MM.1S (cell line): Measurements from ENCODE around the gene MT1B.

Source experiments
- DNase-seq: peaks from one replicate; pipeline ENCODE4 v3.0.0-alpha.2; 2015
- H2AFZ ChIP-seq: fragments of 300-600 bp; sonication (generic); 2 replicates; pipeline ENCODE4 v1.6.0; 2016; ENCODE audit warnings: antibody characterized with exemption, low read length
- H3F3A ChIP-seq: fragments of 300-600 bp; sonication (generic); 2 replicates; pipeline ENCODE4 v1.6.1; 2016; ENCODE audit warnings: mild to moderate bottlenecking, antibody characterized with exemption, low read length, moderate library complexity, mixed read lengths; ENCODE audit not compliant: insufficient read depth
- H3K27ac ChIP-seq: fragments of 300-600 bp; sonication (generic); 2 replicates; pipeline ENCODE4 v1.5.1; 2016; ENCODE audit warnings: mild to moderate bottlenecking, low read length
- H3K27me3 ChIP-seq: fragments of 300-600 bp; sonication (generic); replicated peaks from 2 replicates; pipeline ENCODE4 v1.6.0; 2016; ENCODE audit warnings: low read length; ENCODE audit not compliant: insufficient read depth
- H3K36me3 ChIP-seq: fragments of 300-600 bp; sonication (generic); replicated peaks from 2 replicates; pipeline ENCODE4 v1.6.1; 2016; ENCODE audit warnings: mild to moderate bottlenecking, low read length, mixed read lengths; ENCODE audit not compliant: insufficient read depth
- H3K4me1 ChIP-seq: fragments of 300-600 bp; sonication (generic); 2 replicates; pipeline ENCODE4 v1.6.1; 2016; ENCODE audit warnings: low read length, mixed read lengths
- H3K4me2 ChIP-seq: fragments of 300-600 bp; sonication (generic); 2 replicates; pipeline ENCODE4 v1.6.0; 2016; ENCODE audit warnings: low read depth, low read length
- H3K4me3 ChIP-seq: fragments of 300-600 bp; sonication (generic); 2 replicates; pipeline ENCODE4 v1.5.1; 2016; ENCODE audit warnings: low read length, mixed read lengths
- H3K79me2 ChIP-seq: fragments of 300-600 bp; sonication (generic); 2 replicates; pipeline ENCODE4 v1.6.1; 2016; ENCODE audit warnings: mixed run types, low read length, mixed read lengths
- H3K9ac ChIP-seq: fragments of 300-600 bp; sonication (generic); 2 replicates; pipeline ENCODE4 v1.6.1; 2016; ENCODE audit warnings: low read length, mixed read lengths
- H3K9me2 ChIP-seq: fragments of 300-600 bp; sonication (generic); replicated peaks from 2 replicates; pipeline ENCODE4 v1.6.1; 2016; ENCODE audit warnings: mild to moderate bottlenecking, low read length, mixed read lengths; ENCODE audit not compliant: insufficient read depth
- H3K9me3 ChIP-seq: fragments of 300-600 bp; sonication (generic); replicated peaks from 2 replicates; pipeline ENCODE4 v1.6.1; 2016; ENCODE audit warnings: mild to moderate bottlenecking, low read length, mixed read lengths; ENCODE audit not compliant: insufficient read depth
- H4K20me1 ChIP-seq: fragments of 300-600 bp; sonication (generic); 2 replicates; pipeline ENCODE4 v1.6.1; 2016; ENCODE audit warnings: mild to moderate bottlenecking, low read length, moderate library complexity, mixed read lengths; ENCODE audit not compliant: insufficient read depth
- CTCF ChIP-seq: fragments of 300-600 bp; sonication (generic); IDR thresholded peaks from 2 replicates; pipeline ENCODE4 v1.5.1; 2016; ENCODE audit warnings: antibody characterized with exemption, low read length, mixed read lengths
- EZH2 ChIP-seq: fragments of 300-600 bp; sonication (generic); optimal IDR thresholded peaks from 2 replicates; pipeline ENCODE3; 2017; ENCODE audit warnings: low read depth, mild to moderate bottlenecking, antibody characterized with exemption, low read length, mixed read lengths
- EZH2phosphoT487 ChIP-seq: fragments of 300-600 bp; sonication (generic); IDR thresholded peaks from 2 replicates; pipeline ENCODE4 v1.6.1; 2018; ENCODE audit warnings: antibody characterized with exemption, low read length

Gene MT1B

GRCh38 chr16:56634715-56635440, 16.8 kb upstream of the MT1B start:
- no peak overlapping the region; the same call in 1 of the 2 replicates for H3K4me3 ChIP-seq
- H4K20me1 ChIP-seq: no peaks in the 10 kb centered on the region
- H3F3A ChIP-seq: no peaks in the 10 kb centered on the region
- H3K9me2 ChIP-seq: no peaks in the 10 kb centered on the region
- no peaks in the 10 kb centered on the region for H3K79me2 ChIP-seq
- TF ChIP-seq EZH2phosphoT487 (no peak), CTCF (no peak), EZH2 (no peak)
- H3K4me2 ChIP-seq: peak overlapping the region; percentile 21; the same call in 1 of the 2 replicates
- no peak for DNase-seq
- no peaks in the 10 kb centered on the region for H3K36me3 ChIP-seq
- no peak overlapping the region for H3K27ac ChIP-seq
- H3K9ac ChIP-seq: no peak overlapping the region
- H3K9me3 ChIP-seq: no peaks in the 10 kb centered on the region
- H3K4me1 ChIP-seq: no peaks in the 10 kb centered on the region
- H3K27me3 ChIP-seq: peaks cover 90% of the 10 kb centered on the region
- no peak overlapping the region for H2AFZ ChIP-seq

GRCh38 chr16:56635441-56635967, 16.2 kb upstream of the MT1B start:
- Histone ChIP-seq H3F3A (no peaks in the 10 kb centered on the region), H3K36me3 (no peaks in the 10 kb centered on the region), H3K27ac (no peak overlapping the region), H3K9ac (no peak overlapping the region), H3K27me3 (peaks cover 97% of the 10 kb centered on the region), H3K4me1 (no peaks in the 10 kb centered on the region), H4K20me1 (no peaks in the 10 kb centered on the region), H3K4me3 (no peak overlapping the region; the same call in 1 of the 2 replicates), H3K79me2 (no peaks in the 10 kb centered on the region), H3K9me2 (no peaks in the 10 kb centered on the region), H2AFZ (no peak overlapping the region), H3K9me3 (no peaks in the 10 kb centered on the region), H3K4me2 (peak overlapping the region; percentile 21; the same call in 1 of the 2 replicates)
- no peak for TF ChIP-seq EZH2
- no peak for TF ChIP-seq CTCF
- TF ChIP-seq EZH2phosphoT487: no peak
- DNase-seq: no peak

- Histone ChIP-seq H3K79me2 (no peaks in the 10 kb centered on the region), H3K9ac (no peak overlapping the region), H3K27ac (no peak overlapping the region), H3K4me2 (no peak overlapping the region), H3K9me2 (no peaks in the 10 kb centered on the region), H3K9me3 (no peaks in the 10 kb centered on the region), H2AFZ (no peak overlapping the region), H3F3A (no peaks in the 10 kb centered on the region), H3K4me3 (no peak overlapping the region), H3K27me3 (peaks cover 88% of the 10 kb centered on the region), H4K20me1 (no peaks in the 10 kb centered on the region), H3K36me3 (no peaks in the 10 kb centered on the region), H3K4me1 (no peaks in the 10 kb centered on the region)
- no peak for DNase-seq
- TF ChIP-seq EZH2 (no peak), EZH2phosphoT487 (no peak), CTCF (no peak)
Observed at GRCh38 chr16:56636616-56637413, 14.9 kb upstream of the MT1B start.
